GM19238 (cell line): ENCODE data around the gene DSCAML1.

ENCODE experiments used
- DNase-seq: peaks from one replicate; pipeline ENCODE4 v3.0.0; 2011; ENCODE audit warnings: low spot score; ENCODE audit not compliant: insufficient read length

DSCAML1 gene

DNA sequence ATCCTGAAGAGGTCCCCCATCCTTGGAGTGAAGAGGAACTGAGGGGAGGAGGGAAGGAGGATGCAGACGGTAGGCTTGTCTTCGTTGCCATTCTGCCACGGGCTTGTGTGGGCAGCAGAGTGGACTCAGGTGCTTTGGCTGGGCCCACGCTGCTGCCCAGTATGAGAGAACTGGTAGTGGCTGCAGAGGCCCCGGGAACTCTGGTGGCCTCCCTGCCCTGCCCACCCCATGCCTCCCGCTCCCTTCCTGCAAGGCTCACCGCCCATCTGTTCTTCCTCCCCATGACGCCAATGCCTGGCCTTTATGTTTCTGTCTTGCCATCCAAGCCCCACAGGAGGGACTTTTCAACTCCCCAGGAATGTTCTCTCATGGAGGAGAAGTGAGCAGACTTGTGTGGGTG lies 157.4 kb downstream of the DSCAML1 start:
- DNase-seq, result no peak

GRCh38 chr11:117638911-117639543 lies 158.0 kb downstream of the DSCAML1 start:
- DNase-seq, result no peak

GRCh38 chr11:117634756-117635603 lies 162.0 kb downstream of the DSCAML1 start:
- DNase-seq, result no peak

- DNase-seq, result no peak
These were observed 162.8 kb downstream of the DSCAML1 start for GRCh38 chr11:117633976-117634755.

DNA sequence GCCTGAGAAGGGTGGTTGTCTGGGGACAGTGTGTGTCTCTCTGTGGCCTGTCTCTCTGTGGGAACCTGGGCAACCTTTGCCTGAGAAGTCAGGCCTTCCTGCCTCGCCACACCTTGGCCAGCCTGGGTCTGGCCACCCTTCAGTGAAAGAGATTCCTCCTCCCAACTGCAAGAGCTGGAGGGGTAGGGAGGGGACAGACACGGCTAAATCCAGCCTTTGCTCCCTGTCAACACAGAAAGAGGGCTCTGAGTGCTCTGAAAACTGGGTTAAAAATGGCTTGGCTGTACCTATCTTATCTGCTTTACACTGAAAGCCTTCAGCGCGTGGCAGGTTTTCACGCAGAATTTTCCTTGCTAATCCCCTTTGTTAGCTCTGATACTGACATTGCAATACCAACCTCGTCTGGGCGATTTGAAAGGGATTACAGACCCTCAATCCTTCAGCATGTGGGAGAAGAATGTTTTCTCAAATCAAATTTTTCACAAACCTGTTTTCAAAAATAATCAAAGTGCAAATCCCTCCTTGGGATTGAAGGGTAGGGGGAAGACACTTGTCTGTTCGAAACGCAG lies 163.7 kb downstream of the DSCAML1 start:
- DNase-seq, result no peak

GRCh38 chr11:117632306-117632705 lies 164.7 kb downstream of the DSCAML1 start:
- DNase-seq, result no peak

GRCh38 chr11:117631336-117632140 lies 165.5 kb downstream of the DSCAML1 start:
- DNase-seq, result no peak

GRCh38 chr11:117629891-117630538 lies 167.0 kb downstream of the DSCAML1 start:
- DNase-seq, result no peak

DNA sequence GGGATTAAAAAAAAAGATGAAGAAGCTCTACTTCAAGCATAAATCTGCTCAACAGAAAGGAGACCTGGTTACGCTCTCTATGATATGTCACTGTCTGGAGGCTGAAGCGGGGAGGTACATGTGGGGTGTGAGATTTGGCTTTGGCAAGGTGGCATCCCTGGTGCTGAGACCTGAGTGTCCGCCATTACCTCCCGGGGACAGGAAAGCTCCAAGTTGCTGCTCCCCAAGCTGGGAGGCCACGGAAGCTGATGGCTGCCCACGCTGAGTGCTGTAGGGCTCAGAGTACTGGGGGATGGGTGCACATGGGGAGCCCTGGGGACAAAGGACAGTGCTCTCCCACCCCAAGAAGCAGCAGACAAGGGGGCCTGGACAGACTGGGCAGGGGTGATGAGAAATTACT lies 167.9 kb downstream of the DSCAML1 start:
- no peak for DNase-seq

GRCh38 chr11:117627259-117627658 lies 169.8 kb downstream of the DSCAML1 start:
- no peak for DNase-seq

GRCh38 chr11:117626576-117626975 lies 170.4 kb downstream of the DSCAML1 start:
- DNase-seq, result no peak

DNA sequence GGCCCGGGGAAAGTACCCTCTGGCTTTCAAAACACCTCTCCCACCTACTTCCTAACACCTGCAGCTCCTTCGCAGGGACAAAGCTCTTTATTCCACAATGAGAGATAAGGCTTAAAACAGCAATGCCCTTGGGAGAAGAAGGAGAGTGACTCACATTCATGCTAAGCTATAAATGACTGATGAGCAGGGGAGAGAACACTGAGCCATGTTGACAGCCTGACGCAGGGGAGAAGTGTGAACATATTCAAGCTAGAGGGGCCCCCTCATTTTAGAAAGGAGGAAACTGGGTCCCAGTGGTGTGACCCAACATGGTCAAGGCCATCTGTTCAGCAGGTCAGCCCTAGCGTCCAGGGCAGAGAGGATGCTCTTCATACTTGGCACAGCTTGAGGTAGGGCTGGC lies 171.8 kb downstream of the DSCAML1 start:
- DNase-seq, result no peak

GRCh38 chr11:117623831-117624271 lies 173.2 kb downstream of the DSCAML1 start:
- DNase-seq, result no peak

DNA sequence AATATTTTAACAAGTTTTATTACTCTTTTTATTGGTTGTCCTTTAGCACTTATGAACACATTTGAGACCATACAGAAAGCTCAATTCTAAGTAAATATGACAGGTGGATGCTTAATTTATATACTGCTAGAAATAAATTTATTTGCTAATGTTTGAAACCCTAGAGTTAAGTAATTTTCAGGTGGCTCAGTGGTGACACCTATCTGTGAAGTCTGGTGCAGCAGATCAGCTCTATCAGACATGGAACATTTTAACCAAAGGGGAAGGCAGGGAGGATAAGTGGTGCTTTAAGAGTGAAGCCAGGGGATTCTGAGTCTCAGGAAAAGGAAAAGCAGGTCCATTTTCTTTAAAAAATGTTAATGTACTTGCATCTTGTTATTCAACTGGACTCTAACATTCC lies 175.8 kb downstream of the DSCAML1 start:
- no peak for DNase-seq

- no peak for DNase-seq
These were observed 176.4 kb downstream of the DSCAML1 start for GRCh38 chr11:117620659-117621058.

DNA sequence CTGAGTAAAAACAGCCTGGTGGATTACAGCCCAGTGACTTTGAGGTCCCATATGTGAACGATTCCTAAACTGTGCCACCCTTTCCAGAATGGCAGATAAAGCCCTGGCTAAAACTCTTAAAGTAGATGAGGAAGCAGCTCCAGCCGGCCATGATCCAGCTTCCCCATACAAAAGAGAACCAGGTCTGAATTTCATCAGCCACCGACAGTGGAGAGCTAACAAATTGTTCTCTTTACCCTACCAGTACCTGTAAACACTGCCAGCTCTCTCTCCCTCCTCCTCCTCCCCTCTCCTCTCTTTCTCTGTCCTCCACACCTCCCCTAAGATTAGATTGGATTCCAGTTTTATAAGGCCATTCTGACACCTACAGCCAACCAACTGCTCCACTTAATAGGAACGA lies 176.9 kb downstream of the DSCAML1 start:
- DNase-seq, result no peak

DNA sequence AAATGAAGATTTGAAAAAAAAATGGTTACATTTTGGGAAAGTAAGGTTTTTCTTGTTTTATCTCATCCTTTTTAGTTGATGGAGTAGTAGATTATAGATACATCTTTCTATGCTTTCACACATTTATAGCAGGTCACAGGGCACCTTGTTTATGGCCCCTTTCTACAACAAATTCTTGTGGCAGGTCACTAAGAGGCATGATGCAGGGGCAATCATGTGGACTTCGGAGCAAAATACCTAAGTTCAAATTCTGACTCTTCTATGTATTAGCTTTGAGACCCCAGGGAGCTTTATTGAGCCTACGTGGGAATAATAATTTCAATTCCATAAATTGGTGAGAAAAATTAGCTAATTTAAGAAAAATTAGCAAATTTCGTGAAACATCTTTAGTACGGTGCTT lies 177.4 kb downstream of the DSCAML1 start:
- DNase-seq, result no peak

DNA sequence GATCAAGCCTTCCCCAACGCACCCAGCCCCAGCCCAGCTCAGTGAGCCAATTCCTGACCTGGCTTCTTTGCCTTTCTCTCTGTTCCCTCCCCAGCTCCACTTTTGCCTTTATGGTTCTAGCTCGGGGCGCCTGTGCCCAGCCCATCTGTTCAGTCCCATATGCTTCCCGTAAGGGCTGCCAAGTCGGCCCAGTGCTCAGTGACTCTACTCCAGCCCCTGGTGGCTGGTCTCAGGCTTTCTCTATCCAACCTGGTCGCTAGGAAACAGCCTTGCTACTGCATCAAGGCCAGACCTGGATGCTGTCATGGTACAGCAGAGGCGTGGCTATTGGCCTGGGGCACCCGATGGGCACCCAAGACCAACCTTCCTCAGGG lies 178.0 kb downstream of the DSCAML1 start:
- no peak for DNase-seq

DNA sequence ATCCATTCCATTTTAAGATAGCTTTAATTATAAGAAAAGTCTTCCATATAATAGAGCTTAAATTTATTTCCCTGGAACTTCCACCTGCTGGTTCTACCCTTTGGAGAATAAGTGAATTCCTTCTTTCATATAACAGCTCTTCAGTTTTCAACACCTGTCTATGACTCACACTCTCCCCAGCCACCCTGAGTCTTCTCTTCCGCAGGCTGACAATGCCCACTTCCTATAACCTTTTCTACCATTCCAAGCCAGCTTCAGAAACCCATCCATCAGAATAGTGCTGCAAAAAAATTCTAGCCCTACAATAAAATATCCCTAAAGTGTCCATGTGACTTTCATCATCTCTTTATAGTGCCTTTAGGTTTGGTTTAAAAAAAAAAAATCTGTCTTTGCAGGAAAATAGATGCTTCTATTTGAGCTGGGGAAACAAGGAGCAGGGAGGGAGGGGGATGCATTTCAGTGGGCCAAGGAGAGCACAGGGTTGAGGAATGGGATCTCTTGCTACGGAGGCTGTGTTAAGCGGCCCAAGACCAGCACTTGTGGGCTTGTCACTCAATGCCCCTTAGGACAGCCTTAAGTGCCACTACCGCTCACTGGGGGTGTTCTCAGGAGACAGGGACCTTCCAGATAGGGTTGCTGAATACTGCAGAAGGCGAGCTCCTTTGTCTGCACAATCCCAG lies 178.6 kb downstream of the DSCAML1 start:
- DNase-seq, result no peak

GRCh38 chr11:117616979-117617378 lies 180.0 kb downstream of the DSCAML1 start:
- no peak for DNase-seq
